Dendritic cell treated with granulocyte-macrophage colony-stimulating factor and Interleukin-4, amounts not matched to agents 40 ng/mL and 50 ng/mL, for 4 days (primary cell): ENCODE data around the gene SF3A2.

Experiments
- H3K27ac Mint-ChIP-seq: one replicate; pipeline ENCODE4 v1.8.0; 2022; ENCODE audit warnings: mild to moderate bottlenecking, mixed read lengths
- H3K27me3 Mint-ChIP-seq: one replicate; pipeline ENCODE4 v1.8.0; 2022; ENCODE audit warnings: mild to moderate bottlenecking, mixed read lengths
- H3K36me3 Mint-ChIP-seq: one replicate; pipeline ENCODE4 v1.8.0; 2022; ENCODE audit warnings: low read depth, mixed read lengths
- H3K4me1 Mint-ChIP-seq: one replicate; pipeline ENCODE4 v1.8.0; 2022; ENCODE audit warnings: low read depth, mixed read lengths
- H3K4me3 Mint-ChIP-seq: one replicate; pipeline ENCODE4 v1.8.0; 2022; ENCODE audit warnings: mild to moderate bottlenecking, moderate library complexity, mixed read lengths
- H3K9me3 Mint-ChIP-seq: one replicate; pipeline ENCODE4 v1.8.0; 2022; ENCODE audit warnings: mixed read lengths
- intact Hi-C: fragments of 100-400 bp; cut with micrococcal nuclease; formaldehyde crosslinking; loops from one replicate; pipeline ENCODE4 v1.15.0; 2022

Gene SF3A2

DNA sequence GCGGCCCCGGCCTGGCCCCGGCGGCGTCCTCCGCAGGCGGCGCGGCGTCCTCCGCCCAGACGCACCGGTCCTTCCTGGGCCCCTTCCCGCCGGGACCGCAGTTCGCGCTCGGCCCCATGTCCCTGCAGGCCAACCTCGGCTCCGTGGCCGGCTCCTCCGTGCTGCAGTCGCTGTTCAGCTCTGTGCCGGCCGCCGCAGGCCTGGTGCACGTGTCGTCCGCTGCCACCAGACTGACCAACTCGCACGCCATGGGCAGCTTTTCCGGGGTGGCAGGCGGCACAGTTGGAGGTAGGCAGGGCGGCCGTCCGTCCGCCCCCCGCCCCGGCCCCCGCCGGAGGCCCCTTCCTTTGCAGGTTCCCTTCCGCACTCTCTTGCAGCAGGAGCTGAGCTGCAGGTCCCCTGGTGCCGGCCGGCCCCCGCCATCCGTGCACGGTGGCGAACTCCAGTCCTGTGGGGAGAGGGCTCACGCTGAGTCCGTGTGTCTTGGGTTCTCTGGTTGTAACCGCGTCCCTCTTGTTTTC lies 9.7 kb upstream of the SF3A2 start:
- Mint-ChIP-seq H3K27ac (peak overlapping the region; percentile 37), H3K36me3 (peaks cover 100% of the 10 kb centered on the region), H3K4me1 (peaks cover 26% of the 10 kb centered on the region), H3K9me3 (no peaks in the 10 kb centered on the region), H3K27me3 (no peaks in the 10 kb centered on the region), H3K4me3 (no peak overlapping the region)
- intact Hi-C loops: no loop called here

DNA sequence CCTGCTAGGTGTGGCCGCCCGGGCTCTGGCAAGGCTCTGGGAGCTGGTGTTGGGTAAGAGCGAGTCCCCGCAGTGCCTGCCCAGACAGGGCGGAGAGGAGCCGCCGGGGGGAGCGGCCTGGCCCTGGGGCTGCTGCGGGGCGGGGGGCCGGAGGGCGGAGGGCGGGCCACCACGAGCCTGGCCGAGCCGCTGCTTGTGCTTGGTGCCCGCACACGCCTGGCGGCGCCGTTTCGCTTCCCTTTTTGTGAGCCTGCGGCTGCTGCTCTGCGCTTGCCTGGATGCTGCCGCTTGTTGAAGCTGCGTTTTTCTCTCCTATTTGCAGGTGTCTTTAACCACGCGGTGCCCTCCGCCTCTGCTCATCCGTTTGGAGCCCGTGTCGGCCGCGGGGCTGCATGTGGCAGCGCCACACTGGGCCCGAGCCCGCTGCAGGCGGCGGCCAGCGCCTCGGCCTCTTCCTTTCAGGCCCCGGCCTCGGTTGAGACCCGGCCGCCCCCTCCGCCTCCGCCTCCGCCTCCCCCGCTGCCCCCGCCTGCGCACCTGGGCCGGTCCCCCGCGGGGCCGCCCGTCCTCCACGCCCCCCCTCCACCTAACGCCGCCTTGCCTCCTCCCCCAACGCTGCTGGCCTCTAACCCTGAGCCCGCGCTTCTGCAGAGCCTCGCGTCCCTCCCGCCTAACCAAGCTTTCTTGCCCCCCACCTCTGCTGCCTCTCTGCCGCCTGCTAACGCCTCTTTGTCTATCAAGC lies 9.0 kb upstream of the SF3A2 start:
- Mint-ChIP-seq H3K4me3 (no peak overlapping the region), H3K9me3 (no peaks in the 10 kb centered on the region), H3K4me1 (peaks cover 33% of the 10 kb centered on the region), H3K27me3 (no peaks in the 10 kb centered on the region), H3K27ac (peak overlapping the region; percentile 37), H3K36me3 (peaks cover 100% of the 10 kb centered on the region)
- intact Hi-C loops: no loop called here

DNA sequence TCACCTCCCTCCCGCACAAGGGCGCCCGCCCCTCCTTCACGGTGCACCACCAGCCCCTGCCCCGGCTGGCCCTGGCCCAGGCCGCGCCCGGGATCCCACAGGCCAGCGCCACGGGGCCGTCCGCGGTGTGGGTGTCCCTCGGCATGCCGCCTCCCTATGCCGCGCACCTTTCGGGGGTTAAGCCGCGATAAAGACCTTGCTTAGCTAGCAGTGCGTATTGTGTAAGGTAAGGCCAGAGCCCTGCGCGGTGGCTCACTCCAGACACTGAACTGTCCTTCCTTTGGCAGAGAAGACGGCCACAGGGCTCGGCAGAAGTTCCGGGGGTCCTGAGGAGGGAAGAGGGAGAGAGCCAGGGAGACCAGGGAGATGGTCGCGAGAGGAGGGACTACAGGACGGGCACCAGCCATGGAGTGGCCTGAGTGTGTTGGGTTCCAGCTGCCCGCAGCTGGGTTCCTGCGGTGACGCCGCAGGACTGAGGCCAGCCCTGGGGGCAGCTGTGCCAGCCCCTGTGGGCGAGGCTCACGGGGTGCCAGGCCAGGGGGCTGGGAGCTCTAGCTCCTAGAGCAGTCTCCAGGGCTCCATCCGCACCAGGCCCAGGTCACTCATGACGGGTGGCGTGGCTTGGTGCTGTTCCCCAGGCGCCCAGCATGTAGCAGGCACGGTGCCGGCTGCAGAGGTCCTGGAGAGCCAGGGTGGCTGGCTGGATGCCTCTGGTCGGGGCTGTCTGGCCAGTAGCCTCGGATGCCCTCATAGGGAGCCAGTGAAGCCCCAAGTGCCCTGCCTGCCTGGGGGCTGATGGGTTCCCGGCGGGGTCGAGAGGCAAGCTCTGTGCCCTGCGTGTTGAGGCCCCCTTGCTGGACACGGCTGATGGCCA lies 8.2 kb upstream of the SF3A2 start:
- intact Hi-C loops: no loop called here
- Mint-ChIP-seq H3K4me1 (peaks cover 35% of the 10 kb centered on the region), H3K27me3 (no peaks in the 10 kb centered on the region), H3K36me3 (peaks cover 100% of the 10 kb centered on the region), H3K27ac (no peak overlapping the region), H3K4me3 (no peak overlapping the region), H3K9me3 (no peaks in the 10 kb centered on the region)

DNA sequence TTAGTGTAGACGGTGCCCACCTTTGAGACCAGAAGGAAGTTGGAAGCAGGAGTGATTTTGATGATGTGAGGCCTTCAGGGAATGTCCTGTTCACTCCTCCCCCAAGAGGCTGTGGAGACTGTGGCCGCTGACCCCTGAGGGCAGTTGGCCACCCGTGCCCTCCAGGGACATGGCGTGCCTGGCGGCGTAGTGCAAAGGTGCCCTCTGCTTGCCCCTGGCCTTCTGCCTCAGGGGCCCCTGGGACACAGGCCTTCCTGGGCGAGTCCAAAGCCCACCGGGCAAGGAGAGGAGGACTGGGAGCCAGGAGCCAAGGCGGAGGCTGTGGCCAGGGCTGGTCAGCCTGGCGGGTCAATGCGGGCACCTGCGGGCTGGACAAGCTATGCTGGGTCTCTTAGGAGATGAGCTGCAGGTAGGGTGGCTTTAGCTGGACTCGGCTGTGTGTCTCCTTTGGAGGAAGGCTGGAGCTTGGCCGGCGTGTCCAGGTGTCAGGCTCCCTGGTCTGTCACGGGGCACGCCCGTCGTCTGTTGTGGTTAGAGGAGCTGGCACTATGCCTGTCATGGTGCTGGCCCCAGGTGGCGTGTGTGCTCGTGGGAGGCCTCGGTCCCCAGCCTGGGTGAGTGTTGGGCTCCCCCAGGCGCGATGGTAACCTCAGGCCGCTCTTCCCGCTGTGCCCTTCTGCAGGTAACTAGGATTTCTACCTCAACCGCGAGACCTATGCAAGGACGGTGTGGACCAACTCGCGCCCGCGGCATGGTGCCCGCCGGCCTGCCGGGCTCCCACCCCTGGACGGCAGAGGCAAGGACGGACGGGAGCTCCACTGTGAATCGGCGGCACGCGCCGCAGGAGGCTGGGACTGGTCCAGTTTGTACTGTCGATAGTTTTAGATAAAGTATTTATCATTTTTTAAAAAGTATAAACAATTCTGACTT lies 7.3 kb upstream of the SF3A2 start:
- Mint-ChIP-seq H3K9me3 (no peaks in the 10 kb centered on the region), H3K4me1 (peaks cover 43% of the 10 kb centered on the region), H3K27me3 (no peaks in the 10 kb centered on the region), H3K36me3 (peaks cover 100% of the 10 kb centered on the region), H3K4me3 (no peak overlapping the region), H3K27ac (no peak overlapping the region)
- intact Hi-C loops: no loop called here

DNA sequence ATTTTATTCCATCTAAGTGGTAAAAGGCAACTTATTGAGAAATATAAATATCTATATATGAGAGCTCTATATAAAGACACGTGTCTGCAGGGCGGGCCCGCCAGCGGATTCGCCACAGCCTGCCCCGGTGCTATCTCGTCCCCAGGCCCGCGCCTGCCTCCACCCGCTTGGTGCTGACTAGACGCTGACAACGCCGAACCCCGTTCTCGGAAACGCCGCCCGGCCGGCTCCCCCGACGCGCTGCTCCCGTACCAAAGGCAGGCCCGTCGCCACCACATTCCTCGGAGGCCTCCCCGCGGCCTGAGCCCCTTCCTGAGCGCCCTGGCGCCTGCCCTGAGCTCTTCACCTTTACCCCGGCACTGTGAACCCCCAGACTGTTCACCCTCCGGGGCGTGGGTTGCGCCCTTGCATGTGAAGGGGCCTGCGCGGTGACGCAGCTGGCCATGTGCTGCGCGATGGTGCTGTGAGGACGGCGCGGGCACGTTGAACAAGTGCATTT lies 6.5 kb upstream of the SF3A2 start:
- intact Hi-C loops: no loop called here
- no peaks in the 10 kb centered on the region for H3K27me3 Mint-ChIP-seq
- peaks cover 99% of the 10 kb centered on the region for H3K36me3 Mint-ChIP-seq
- no peak overlapping the region for H3K27ac Mint-ChIP-seq
- H3K4me1 Mint-ChIP-seq: peaks cover 50% of the 10 kb centered on the region
- H3K9me3 Mint-ChIP-seq: no peaks in the 10 kb centered on the region
- H3K4me3 Mint-ChIP-seq: no peak overlapping the region

DNA sequence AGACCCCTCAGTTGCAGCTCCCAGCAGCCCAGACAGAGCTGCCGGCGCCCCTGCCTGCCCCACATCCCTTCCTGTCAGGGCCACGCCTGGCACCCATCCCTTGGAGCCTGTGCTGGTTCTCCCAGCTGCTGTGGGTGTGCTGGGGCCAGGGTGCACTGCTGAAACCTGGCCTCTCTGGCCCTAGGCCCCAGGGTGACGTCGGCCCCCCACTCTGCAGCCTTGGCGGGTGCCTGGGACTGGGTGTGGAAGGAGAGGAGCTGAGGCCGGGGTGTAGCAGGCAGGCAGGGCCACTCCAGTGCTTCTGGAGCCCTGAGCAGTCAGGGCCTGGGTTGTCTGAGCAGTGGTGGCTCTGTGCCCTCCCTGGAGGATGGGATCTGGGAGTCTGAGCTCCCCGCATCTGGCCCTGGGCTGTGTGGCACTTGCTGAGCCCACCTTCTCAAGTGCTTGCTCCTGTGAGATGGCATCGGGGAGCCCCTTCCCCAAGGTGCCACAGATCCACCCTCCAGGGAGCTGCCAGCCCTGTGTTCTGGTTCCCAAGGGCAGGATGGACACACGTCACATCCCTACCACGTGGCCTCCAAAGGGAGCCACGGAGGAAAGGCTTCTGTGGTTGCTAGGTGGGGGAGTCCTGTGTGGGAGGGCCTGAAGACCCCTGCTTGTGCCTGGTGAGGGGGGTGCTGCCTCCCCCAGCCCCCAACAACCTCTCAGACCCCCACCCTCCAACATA lies 5.7 kb upstream of the SF3A2 start:
- intact Hi-C loops: no loop called here
- H3K4me1 Mint-ChIP-seq: peaks cover 55% of the 10 kb centered on the region

DNA sequence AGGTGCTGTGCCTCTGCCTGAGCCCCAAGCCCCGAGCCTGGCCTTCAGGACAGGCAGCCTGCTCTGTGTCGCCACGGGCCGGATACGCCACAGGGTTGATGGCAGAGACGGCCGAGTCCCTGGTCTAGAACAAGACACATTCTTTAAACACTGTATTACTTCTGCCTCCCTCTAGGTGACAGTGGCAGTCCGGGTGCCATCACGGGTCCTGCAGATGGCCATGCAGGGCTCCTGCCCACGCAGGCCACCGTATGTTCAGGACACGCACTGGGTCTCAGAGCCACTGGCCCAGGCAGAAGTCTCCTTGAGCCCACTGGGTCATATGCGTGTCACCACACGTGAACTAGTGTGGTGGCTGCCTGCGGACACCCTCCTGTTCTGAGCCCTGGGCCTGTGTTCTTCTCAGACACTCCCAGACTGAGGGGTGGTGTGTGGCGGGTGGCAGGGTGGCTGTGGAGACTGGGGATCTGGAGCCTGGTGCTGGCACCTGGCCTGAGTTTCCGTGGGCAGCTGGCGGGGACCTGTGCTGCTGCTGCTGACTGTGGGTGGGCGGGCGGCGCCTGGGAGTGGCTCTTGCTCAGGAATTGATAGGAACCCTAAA lies 4.9 kb upstream of the SF3A2 start:
- Mint-ChIP-seq H3K36me3 (peaks cover 99% of the 10 kb centered on the region), H3K9me3 (no peaks in the 10 kb centered on the region), H3K27me3 (no peaks in the 10 kb centered on the region), H3K4me1 (peaks cover 59% of the 10 kb centered on the region), H3K27ac (peak overlapping the region; percentile 65), H3K4me3 (no peak overlapping the region)
- intact Hi-C loops: no loop called here

More for the DNA sequence above, 5.7 kb upstream of the SF3A2 start:
- no peak overlapping the region for H3K4me3 Mint-ChIP-seq
- no peak overlapping the region for H3K27ac Mint-ChIP-seq
- H3K9me3 Mint-ChIP-seq: no peaks in the 10 kb centered on the region
- peaks cover 99% of the 10 kb centered on the region for H3K36me3 Mint-ChIP-seq
- no peaks in the 10 kb centered on the region for H3K27me3 Mint-ChIP-seq

DNA sequence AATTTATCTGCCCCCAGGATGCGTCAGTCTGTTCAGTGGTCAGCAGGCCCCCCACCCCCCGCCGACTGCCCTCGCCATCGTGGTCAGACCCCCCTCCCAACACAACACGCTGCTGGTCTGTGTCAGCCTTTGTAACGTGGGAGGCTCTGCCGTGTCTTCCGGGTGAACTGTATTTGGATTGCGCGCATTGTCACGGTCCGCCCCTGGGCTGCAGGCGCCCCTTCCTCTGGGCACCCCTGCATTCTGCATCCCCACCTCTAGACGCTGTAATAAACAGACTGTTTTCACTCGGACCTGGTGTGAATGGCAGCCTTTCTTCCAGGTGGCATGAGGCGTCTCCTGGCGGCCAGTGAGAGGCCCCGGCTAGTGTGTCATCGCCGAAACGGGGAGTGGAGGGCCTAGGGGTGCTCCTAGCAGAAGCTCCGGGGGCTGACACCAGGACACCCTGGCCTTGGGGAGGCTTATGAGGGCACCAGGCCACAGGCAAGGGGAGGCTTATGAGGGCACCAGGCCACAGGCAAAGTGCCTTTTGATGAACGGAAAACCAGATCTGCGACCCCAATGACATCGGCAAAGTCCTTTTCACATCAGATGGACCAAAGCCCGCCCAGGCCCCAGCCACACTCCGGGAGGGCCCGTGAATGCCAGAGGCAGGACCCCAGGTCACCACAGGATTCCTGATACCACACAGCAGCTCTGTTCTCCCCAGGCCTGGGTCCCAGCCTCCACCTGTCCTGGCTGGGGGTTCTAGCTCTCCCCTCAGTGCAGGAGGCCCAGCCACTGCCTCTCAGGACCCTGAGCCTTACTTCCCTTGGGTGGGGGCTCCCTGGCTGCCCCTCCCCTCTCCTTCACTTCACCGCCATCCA lies 4.1 kb upstream of the SF3A2 start:
- H3K36me3 Mint-ChIP-seq: peaks cover 94% of the 10 kb centered on the region
- H3K4me1 Mint-ChIP-seq: peaks cover 55% of the 10 kb centered on the region
- no peak overlapping the region for H3K4me3 Mint-ChIP-seq
- no peaks in the 10 kb centered on the region for H3K27me3 Mint-ChIP-seq
- H3K9me3 Mint-ChIP-seq: no peaks in the 10 kb centered on the region
- H3K27ac Mint-ChIP-seq: peak overlapping the region; percentile 65
- intact Hi-C loops: no loop called here

DNA sequence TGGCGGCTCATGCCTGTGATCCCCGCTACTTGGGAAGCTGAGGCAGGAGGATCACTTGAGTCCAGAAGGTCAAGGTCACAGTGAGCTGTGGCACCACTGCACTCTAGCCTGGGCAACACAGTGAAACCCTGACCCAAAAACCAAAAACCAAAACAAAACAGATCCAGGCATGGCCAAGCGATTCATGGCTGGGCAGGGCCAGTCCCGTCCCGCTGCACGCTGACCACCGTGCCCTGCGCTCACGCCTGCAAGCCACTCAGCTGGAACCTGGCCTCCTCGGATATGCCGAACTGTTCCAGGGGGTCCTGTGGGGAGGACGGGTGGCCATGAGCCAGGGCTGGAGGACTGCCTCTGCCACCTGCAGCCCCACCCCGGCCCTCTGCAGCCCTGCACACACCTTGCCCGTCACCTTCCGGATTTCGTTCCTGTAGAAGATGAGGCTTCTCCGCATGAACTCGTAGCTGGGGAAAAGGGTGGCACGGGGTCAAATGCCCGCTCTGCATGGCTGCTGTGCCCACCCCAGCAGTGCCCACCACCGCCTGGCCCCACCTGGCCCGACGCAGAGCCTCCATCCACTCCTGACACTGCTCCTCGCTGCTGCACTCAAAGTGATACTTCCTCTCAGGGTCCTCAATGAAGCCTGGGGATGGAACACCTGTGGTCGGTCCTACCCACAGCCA lies 2.9 kb upstream of the SF3A2 start:
- no peaks in the 10 kb centered on the region for H3K27me3 Mint-ChIP-seq
- no peaks in the 10 kb centered on the region for H3K9me3 Mint-ChIP-seq
- H3K4me1 Mint-ChIP-seq: peaks cover 59% of the 10 kb centered on the region
- intact Hi-C loops: no loop called here
- no peak overlapping the region for H3K27ac Mint-ChIP-seq
- H3K36me3 Mint-ChIP-seq: peaks cover 94% of the 10 kb centered on the region
- H3K4me3 Mint-ChIP-seq: no peak overlapping the region

DNA sequence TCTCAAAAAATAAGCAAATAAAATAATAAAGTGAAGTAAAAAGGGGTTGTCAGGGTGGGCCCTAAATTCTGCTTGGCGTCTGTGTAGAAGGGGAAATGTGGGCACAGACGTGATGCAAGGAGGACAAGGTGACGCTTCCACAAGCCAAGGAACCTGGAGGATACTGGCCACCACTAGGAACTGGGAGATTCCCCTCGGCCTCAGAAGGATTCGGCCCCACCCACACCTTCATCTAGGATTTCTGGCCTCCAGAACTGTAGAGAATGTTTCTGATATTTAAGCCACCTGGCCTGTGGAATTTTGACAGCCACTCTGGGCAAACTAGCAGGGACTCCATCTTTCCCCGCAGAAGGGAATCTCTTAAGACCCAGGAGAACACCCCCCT lies 1.6 kb upstream of the SF3A2 start:
- H3K4me1 Mint-ChIP-seq: peaks cover 72% of the 10 kb centered on the region
- H3K27me3 Mint-ChIP-seq: no peaks in the 10 kb centered on the region
- no peaks in the 10 kb centered on the region for H3K9me3 Mint-ChIP-seq
- peaks cover 83% of the 10 kb centered on the region for H3K36me3 Mint-ChIP-seq
- H3K4me3 Mint-ChIP-seq: peak overlapping the region; percentile 94
- peak overlapping the region; percentile 98 for H3K27ac Mint-ChIP-seq
- intact Hi-C loops: loop anchor here (5.0 kb wide), 1 partner anchor 82 kb away; no protein-coding TSS in a partner anchor

DNA sequence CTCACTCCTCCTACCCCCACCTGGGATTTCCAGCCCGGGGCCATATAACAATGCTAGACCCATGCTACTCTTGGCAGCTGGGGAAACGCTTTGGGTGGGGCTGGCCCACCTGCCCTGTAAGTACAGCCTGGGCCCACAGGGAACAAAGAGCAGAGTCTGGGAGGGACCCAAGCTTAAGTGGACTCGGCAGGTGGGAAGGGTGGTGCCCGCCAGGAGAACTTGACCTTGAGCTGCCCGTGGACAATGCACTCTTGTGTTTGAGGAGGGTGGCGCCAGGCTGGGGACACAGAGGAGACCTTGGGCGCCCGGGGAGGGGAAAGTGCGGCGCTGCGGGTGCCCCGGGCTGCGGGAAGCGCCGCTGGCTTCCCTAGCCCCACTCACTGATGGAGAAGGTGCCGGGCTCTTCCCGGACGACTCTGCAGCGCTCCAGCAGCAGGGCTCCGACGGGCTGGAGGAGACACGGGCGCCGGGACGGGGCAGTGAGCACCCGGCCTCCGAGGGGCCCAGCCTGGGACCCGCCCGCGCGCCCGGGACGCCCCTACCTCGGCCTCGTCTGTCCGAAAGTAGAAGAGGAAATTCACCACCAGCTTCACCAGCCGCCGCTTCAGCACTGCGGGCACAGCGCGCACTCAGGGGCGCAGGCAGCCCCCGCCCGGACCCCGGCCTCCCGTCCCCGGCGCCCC lies 1.1 kb upstream of the SF3A2 start:
- peak overlapping the region; percentile 94 for H3K4me3 Mint-ChIP-seq
- intact Hi-C loops: loop anchor here (1.0 to 5.0 kb wide), 3 partner anchors 38 to 84 kb away; partner anchors contain the start of gene AP3D1
- peak overlapping the region; percentile 98 for H3K27ac Mint-ChIP-seq
- no peaks in the 10 kb centered on the region for H3K9me3 Mint-ChIP-seq
- H3K27me3 Mint-ChIP-seq: no peaks in the 10 kb centered on the region
- peaks cover 83% of the 10 kb centered on the region for H3K36me3 Mint-ChIP-seq
- peaks cover 77% of the 10 kb centered on the region for H3K4me1 Mint-ChIP-seq
